Ishikawa (cell line): ENCODE data around the gene PRDM2.
A peak's percentile ranks its signal among the peaks of the same experiment; 100 is the strongest.

Experiments used
- CREB1 ChIP-seq: IDR thresholded peaks from 2 replicates; pipeline ENCODE4 v1.6.1; 2012; ENCODE audit warnings: low read depth
- EGR1 ChIP-seq: IDR thresholded peaks from 2 replicates; pipeline ENCODE4 v1.6.1; 2012
- EP300 ChIP-seq: IDR thresholded peaks from 2 replicates; pipeline ENCODE4 v1.6.1; 2012; ENCODE audit warnings: borderline replicate concordance
- FOXM1 ChIP-seq: IDR thresholded peaks from 2 replicates; pipeline ENCODE4 v1.6.1; 2012; ENCODE audit warnings: low read depth, borderline replicate concordance
- MAX ChIP-seq: IDR thresholded peaks from 2 replicates; pipeline ENCODE4 v1.6.1; 2012
- NFIC ChIP-seq: IDR thresholded peaks from 2 replicates; pipeline ENCODE4 v1.6.1; 2012
- RAD21 ChIP-seq: IDR thresholded peaks from 2 replicates; pipeline ENCODE4 v1.6.1; 2012; ENCODE audit warnings: low read depth
- REST ChIP-seq: IDR thresholded peaks from 2 replicates; pipeline ENCODE4 v1.6.1; 2012; ENCODE audit warnings: low read depth, mild to moderate bottlenecking
- TAF1 ChIP-seq: IDR thresholded peaks from 2 replicates; pipeline ENCODE4 v1.6.1; 2012; ENCODE audit warnings: low read depth, mild to moderate bottlenecking
- TCF12 ChIP-seq: IDR thresholded peaks from 2 replicates; pipeline ENCODE4 v1.6.1; 2012; ENCODE audit warnings: low read depth
- YY1 ChIP-seq: IDR thresholded peaks from 2 replicates; pipeline ENCODE4 v1.6.1; 2012; ENCODE audit warnings: low read depth

GRCh38 chr1:13828454-13829151 lies 128.6 kb downstream of the PRDM2 start:
- TF ChIP-seq NFIC = no peak
- TF ChIP-seq EP300 = no peak
- TF ChIP-seq YY1 = no peak
- TF ChIP-seq CREB1 = no peak
- TF ChIP-seq RAD21 = peak; percentile 52
- no peak for TF ChIP-seq FOXM1
- no peak for TF ChIP-seq MAX
- TF ChIP-seq TCF12 = no peak
- no peak for TF ChIP-seq TAF1
- no peak for TF ChIP-seq EGR1
- no peak for TF ChIP-seq REST
